ENCODE results near the gene SAMD4B. TPM values are rescaled to one million over a fixed set of nuclear protein-coding genes. Genes with fewer than 3 reads are reported as not detected.

Gene SAMD4B
- total RNA-seq, 1 experiment from 2014 or later = 163 TPM

GRCh38 chr19:39325778-39326665 lies 16.2 kb upstream of the SAMD4B start:
- ChIA-PET POLR2A (ENCODE audit: unreplicated experiment) (no interaction called here), CTCF (interaction anchor here (0.5 to 0.6 kb wide), 2 partner anchors 13 to 206 kb away, joined by 3 read pairs; no protein-coding TSS in a partner anchor)
- H3K36me3 ChIP-seq (ENCODE audit: low read depth) = no peaks in the 10 kb centered on the region
- DNase-seq = peak in 1 of 2 experiments; percentile 39
- no peak overlapping the region for H3K4me3 ChIP-seq
- intact Hi-C loops (cut with micrococcal nuclease; ENCODE audit: unreplicated experiment) = loop anchor here (5.0 kb wide), 2 partner anchors 274 to 364 kb away; no protein-coding TSS in a partner anchor
- H3K9me2 ChIP-seq (ENCODE audit: insufficient read depth) = no peaks in the 10 kb centered on the region
- no peaks in the 10 kb centered on the region for H3K4me1 ChIP-seq (replicated peaks; ENCODE audit: insufficient read depth)
- H3K9me3 ChIP-seq (ENCODE audit: insufficient read depth, low read depth) = no peaks in the 10 kb centered on the region
- no peak overlapping the region for H3K27ac ChIP-seq
- no peak overlapping the region for H3K4me2 ChIP-seq
- H2AFZ ChIP-seq = no peak overlapping the region
- no peak for TF ChIP-seq CTCF (conservative IDR thresholded peaks at IDR 0.05)
- no peak for TF ChIP-seq EZH2 (IDR thresholded peaks at IDR 0.05; ENCODE audit: low read depth)
- no TSS peak for BruUV-seq (replicated peaks)
- H3K79me2 ChIP-seq (ENCODE audit: low read depth) = no peaks in the 10 kb centered on the region
- no peaks in the 10 kb centered on the region; the same call in 1 of the 2 replicates for H3K27me3 ChIP-seq (ENCODE audit: insufficient read depth, low read depth)
- no peaks in the 10 kb centered on the region for H4K20me1 ChIP-seq (ENCODE audit: insufficient read depth)
- peaks cover 8% of the 10 kb centered on the region; the same call in 1 of the 2 replicates for H3F3A ChIP-seq (ENCODE audit: insufficient read depth, low read depth)

- ChIA-PET POLR2A (ENCODE audit: unreplicated experiment) (no interaction called here), CTCF (interaction anchor here (0.5 to 0.7 kb wide), 3 partner anchors 139 to 816 kb away, joined by 3 to 8 read pairs (median 3); no protein-coding TSS in a partner anchor)
- no peaks in the 10 kb centered on the region for H3K4me1 ChIP-seq (replicated peaks; ENCODE audit: insufficient read depth)
- H3K9me2 ChIP-seq (ENCODE audit: insufficient read depth) = no peaks in the 10 kb centered on the region
- H3K4me3 ChIP-seq = no peak overlapping the region
- no peak overlapping the region for H3K27ac ChIP-seq
- intact Hi-C loops (cut with micrococcal nuclease; ENCODE audit: unreplicated experiment) = loop anchor here (1.0 to 5.0 kb wide), 4 partner anchors 115 to 365 kb away; no protein-coding TSS in a partner anchor
- peaks cover 13% of the 10 kb centered on the region; the same call in 1 of the 2 replicates for H3F3A ChIP-seq (ENCODE audit: insufficient read depth, low read depth)
- no peaks in the 10 kb centered on the region for H3K27me3 ChIP-seq (ENCODE audit: insufficient read depth, low read depth)
- no peaks in the 10 kb centered on the region for H3K9me3 ChIP-seq (ENCODE audit: insufficient read depth, low read depth)
- H3K79me2 ChIP-seq (ENCODE audit: low read depth) = no peaks in the 10 kb centered on the region
- TF ChIP-seq CTCF (conservative IDR thresholded peaks at IDR 0.05) (no peak), EZH2 (IDR thresholded peaks at IDR 0.05; ENCODE audit: low read depth) (no peak)
- no peaks in the 10 kb centered on the region for H3K36me3 ChIP-seq (ENCODE audit: low read depth)
- no peak overlapping the region for H2AFZ ChIP-seq
- H3K4me2 ChIP-seq = no peak overlapping the region
- DNase-seq = no peak
- BruUV-seq (replicated peaks) = no TSS peak
- no peaks in the 10 kb centered on the region for H4K20me1 ChIP-seq (ENCODE audit: insufficient read depth)
These were observed 14.7 kb upstream of the SAMD4B start for GRCh38 chr19:39327363-39328045.

- Histone ChIP-seq H4K20me1 (ENCODE audit: insufficient read depth) (no peaks in the 10 kb centered on the region), H3K4me1 (replicated peaks; ENCODE audit: insufficient read depth) (no peaks in the 10 kb centered on the region), H3K4me3 (no peak overlapping the region), H3K9me3 (ENCODE audit: insufficient read depth, low read depth) (no peaks in the 10 kb centered on the region), H3K27me3 (ENCODE audit: insufficient read depth, low read depth) (no peaks in the 10 kb centered on the region), H3K4me2 (no peak overlapping the region), H3K27ac (no peak overlapping the region), H2AFZ (no peak overlapping the region), H3K9me2 (ENCODE audit: insufficient read depth) (no peaks in the 10 kb centered on the region), H3K79me2 (ENCODE audit: low read depth) (no peaks in the 10 kb centered on the region), H3K36me3 (ENCODE audit: low read depth) (no peaks in the 10 kb centered on the region), H3F3A (ENCODE audit: insufficient read depth, low read depth) (peaks cover 13% of the 10 kb centered on the region; the same call in 1 of the 2 replicates)
- intact Hi-C loops (cut with micrococcal nuclease; ENCODE audit: unreplicated experiment) = loop anchor here (1.0 to 5.0 kb wide), 4 partner anchors 116 to 366 kb away; no protein-coding TSS in a partner anchor
- peak; percentile 97 for TF ChIP-seq CTCF (conservative IDR thresholded peaks at IDR 0.05)
- no peak for TF ChIP-seq EZH2 (IDR thresholded peaks at IDR 0.05; ENCODE audit: low read depth)
- no TSS peak for BruUV-seq (replicated peaks)
- ChIA-PET POLR2A (ENCODE audit: unreplicated experiment) (no interaction called here), CTCF (interaction anchor here (0.5 to 1.4 kb wide), 5 partner anchors 140 to 816 kb away, joined by 3 to 8 read pairs (median 4); no protein-coding TSS in a partner anchor)
- DNase-seq = peak; percentile 38 to 81
These were observed 14.0 kb upstream of the SAMD4B start for GRCh38 chr19:39328046-39328705.
